GM18870 (cell line): ENCODE results near the gene MAGEA1.
"Not testable (repeated sequence)": the region's sequence is repeated elsewhere in the genome, so short reads cannot be mapped to it uniquely, and the experiment has no call there.

Experiments used
- ATAC-seq: cut with Tn5 transposase; IDR thresholded peaks from one replicate; pipeline ENCODE4 v1.9.1; 2021; ENCODE audit warnings: moderate library complexity; ENCODE audit not compliant: unreplicated experiment

Gene MAGEA1, protein sequence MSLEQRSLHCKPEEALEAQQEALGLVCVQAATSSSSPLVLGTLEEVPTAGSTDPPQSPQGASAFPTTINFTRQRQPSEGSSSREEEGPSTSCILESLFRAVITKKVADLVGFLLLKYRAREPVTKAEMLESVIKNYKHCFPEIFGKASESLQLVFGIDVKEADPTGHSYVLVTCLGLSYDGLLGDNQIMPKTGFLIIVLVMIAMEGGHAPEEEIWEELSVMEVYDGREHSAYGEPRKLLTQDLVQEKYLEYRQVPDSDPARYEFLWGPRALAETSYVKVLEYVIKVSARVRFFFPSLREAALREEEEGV

DNA sequence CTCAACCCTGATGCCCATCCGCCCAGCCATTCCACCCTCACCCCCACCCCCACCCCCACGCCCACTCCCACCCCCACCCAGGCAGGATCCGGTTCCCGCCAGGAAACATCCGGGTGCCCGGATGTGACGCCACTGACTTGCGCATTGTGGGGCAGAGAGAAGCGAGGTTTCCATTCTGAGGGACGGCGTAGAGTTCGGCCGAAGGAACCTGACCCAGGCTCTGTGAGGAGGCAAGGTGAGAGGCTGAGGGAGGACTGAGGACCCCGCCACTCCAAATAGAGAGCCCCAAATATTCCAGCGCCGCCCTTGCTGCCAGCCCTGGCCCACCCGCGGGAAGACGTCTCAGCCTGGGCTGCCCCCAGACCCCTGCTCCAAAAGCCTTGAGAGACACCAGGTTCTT is at the start of gene MAGEA1:
TSS of gene MAGEA1 (plus strand) at position 154 of the 400 bp plus-strand sequence. CDS start 3,106 bp downstream, outside the sequence.
- no peak for ATAC-seq

DNA sequence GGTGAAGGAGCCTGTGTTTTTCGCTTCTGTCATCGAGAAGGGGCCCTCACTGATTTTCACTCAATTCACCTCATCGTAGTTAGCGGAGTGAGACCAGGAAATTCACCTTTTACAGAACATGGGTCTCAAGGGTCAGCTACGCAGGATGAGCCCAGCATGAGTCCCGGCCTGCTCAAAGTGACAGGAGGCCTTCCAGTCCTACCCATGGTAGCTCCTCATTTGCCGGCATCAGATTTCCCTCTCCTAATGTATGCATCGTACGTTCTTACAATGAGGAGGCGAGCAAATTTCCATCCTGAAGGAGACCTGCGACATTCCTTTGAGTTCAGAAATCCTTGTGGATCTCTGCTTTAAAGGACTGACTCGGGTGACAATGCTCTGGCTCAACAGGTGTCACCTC is 46.2 kb upstream of the MAGEA1 start:
- ATAC-seq = not testable (repeated sequence)

- ATAC-seq = not testable (repeated sequence)
These were observed 40.0 kb upstream of the MAGEA1 start for GRCh38 chrX:153139074-153139473.

DNA sequence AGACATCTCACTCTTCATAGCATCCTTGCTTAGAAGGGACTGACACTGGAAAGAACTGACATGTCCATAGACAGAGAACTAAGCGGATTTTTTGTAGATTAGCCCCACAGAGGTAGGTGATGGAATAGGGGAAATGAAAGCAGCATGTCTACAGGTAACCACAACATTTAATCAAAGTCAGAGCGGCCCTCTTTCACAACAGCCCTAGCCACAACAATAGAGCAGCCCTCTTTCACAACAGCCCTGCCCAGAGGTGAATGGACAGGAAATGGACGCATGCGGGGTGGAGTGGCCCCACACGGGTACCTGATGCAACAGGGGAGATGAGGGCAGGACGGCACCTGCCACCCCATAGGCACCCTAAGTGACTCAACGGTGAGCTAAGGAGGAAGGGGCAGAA is 32.8 kb upstream of the MAGEA1 start:
- ATAC-seq = not testable (repeated sequence)

- no peak for ATAC-seq
These were observed 25.6 kb upstream of the MAGEA1 start for GRCh38 chrX:153153516-153153915.

- no peak for ATAC-seq
These were observed 21.6 kb upstream of the MAGEA1 start for GRCh38 chrX:153157450-153157849.

- ATAC-seq = no peak
These were observed 20.8 kb upstream of the MAGEA1 start for GRCh38 chrX:153158319-153158718.

- no peak for ATAC-seq
These were observed 17.1 kb upstream of the MAGEA1 start for GRCh38 chrX:153161952-153162351.

- no peak for ATAC-seq
These were observed 14.4 kb upstream of the MAGEA1 start for GRCh38 chrX:153164733-153165132.

DNA sequence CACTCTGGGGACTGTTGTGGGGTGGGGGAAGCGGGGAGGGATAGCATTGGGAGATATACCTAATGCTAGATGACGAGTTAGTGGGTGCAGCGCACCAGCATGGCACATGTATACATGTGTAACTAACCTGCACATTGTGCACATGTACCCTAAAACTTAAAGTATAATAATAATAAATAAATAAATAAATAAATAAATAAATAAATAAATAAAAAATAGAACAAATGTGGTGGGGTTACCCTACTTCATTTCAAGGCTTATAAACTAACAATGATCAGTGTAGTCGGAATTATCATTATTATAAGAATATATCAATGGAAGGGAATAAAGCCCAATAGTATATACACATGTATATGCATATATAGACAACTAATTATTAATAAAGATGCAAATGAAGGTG is 10.7 kb upstream of the MAGEA1 start:
- ATAC-seq = not testable (repeated sequence)

- ATAC-seq = no peak
These were observed 2.7 kb downstream of the MAGEA1 start for GRCh38 chrX:153181822-153182221.

- ATAC-seq = no peak
These were observed 5.7 kb downstream of the MAGEA1 start for GRCh38 chrX:153184787-153185186.

GRCh38 chrX:153190381-153190780 is 11.3 kb downstream of the MAGEA1 start:
- no peak for ATAC-seq

GRCh38 chrX:153200462-153200861 is 21.4 kb downstream of the MAGEA1 start:
- ATAC-seq = no peak

- no peak for ATAC-seq
These were observed 27.5 kb downstream of the MAGEA1 start for GRCh38 chrX:153206425-153207046.

- no peak for ATAC-seq
These were observed 30.3 kb downstream of the MAGEA1 start for GRCh38 chrX:153209347-153209746.

DNA sequence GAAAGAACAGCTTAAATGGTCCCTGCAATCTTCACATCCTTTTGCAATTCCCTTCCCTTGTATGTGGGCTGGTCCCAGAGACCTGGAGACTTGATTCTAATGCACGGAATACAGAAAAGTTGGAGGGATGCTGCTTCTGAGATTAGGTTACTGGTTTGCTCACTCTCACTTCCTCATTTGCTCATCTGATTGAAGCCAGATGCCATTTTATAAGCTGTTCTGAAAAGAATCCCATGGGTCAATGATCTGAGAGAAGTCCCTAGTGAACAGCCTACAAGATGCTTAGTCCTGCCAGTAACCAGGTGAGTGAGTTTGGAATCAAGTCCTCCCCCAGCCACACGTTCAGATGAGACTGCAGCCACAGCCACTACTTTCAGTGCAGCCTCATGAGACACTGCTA is 35.9 kb downstream of the MAGEA1 start:
- ATAC-seq = no peak

DNA sequence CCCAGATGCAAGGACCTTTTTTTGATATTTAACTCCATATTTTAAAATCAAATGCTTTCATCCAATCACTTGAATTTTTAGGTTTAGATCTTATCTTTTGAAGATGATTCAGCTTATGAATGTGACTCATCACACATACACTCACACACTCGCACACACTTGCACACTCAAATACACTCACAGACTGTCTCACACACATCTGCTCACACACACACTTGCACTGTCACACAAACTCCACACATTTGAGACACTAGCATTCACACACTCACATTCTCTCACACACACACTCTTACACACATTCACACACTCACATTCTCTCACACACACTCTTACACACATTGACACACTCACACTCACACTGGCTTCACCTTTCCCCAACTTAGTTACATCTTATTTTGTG is 37.8 kb downstream of the MAGEA1 start:
- ATAC-seq = no peak

- ATAC-seq = no peak
These were observed 46.5 kb downstream of the MAGEA1 start for GRCh38 chrX:153225438-153226098.

GRCh38 chrX:153226344-153227185 is 47.5 kb downstream of the MAGEA1 start:
- no peak for ATAC-seq
